Gastrocnemius medialis (tissue), 4 donors: ENCODE measurements around the gene UNC13A. TPM values are rescaled to one million over a fixed set of nuclear protein-coding genes. Genes with fewer than 3 reads are reported as not detected.

Experiments
- ATAC-seq, 2 donors: fragments of 150-250 bp; one replicate each; pipeline ENCODE4 v1.9.1; 2016
- DNase-seq, 2 donors: peaks; one replicate each; pipeline ENCODE4 v3.0.0-alpha.2; 2019
- H3K27ac ChIP-seq, 4 donors: fragments of 200-600 bp; sonication (generic); 1 replicate in 1 of 4; 2 replicates in 3 of 4; pipeline ENCODE4 v1.5.1; 2016 to 2018; ENCODE audit warnings: mild to moderate bottlenecking in 2 of 4, moderate library complexity in 1 of 4
- H3K27me3 ChIP-seq, 3 donors: fragments of 200-600 bp; sonication (generic) in 2 of 3; 1 replicate in 1 of 3; 2 replicates in 2 of 3; pipeline versions ENCODE4 v1.5.1 to v1.6.0; 2016 to 2019; ENCODE audit warnings: mild to moderate bottlenecking in 1 of 3, moderate library complexity in 1 of 3
- H3K36me3 ChIP-seq, 2 donors: fragments of 200-600 bp; sonication (generic) in 1 of 2; one replicate each; pipeline ENCODE4 v1.5.1; 2017 to 2018
- H3K4me1 ChIP-seq, 2 donors: fragments of 200-600 bp; sonication (generic) in 1 of 2; one replicate each; pipeline ENCODE4 v1.5.1; 2016 to 2017; ENCODE audit warnings: mild to moderate bottlenecking in 2 of 2
- H3K4me3 ChIP-seq, 4 donors: fragments of 200-600 bp; sonication (generic) in 3 of 4; 1 replicate in 1 of 4; 2 replicates in 3 of 4; pipeline ENCODE4 v1.5.1; 2016 to 2019; ENCODE audit warnings: mild to moderate bottlenecking in 2 of 4
- H3K9me3 ChIP-seq, 3 donors: fragments of 200-600 bp; sonication (generic) in 2 of 3; 1 replicate in 1 of 3; 2 replicates in 2 of 3; pipeline ENCODE4 v1.5.1; 2016 to 2019
- POLR2A ChIP-seq, 2 donors: fragments of 450-650 bp; IDR thresholded peaks; one replicate each; pipeline ENCODE4 v1.6.1; 2017; ENCODE audit warnings: antibody characterized with exemption in 2 of 2, mild to moderate bottlenecking in 2 of 2, moderate library complexity in 2 of 2
- in situ Hi-C, 4 donors: fragments of 200-750 bp; cut with MboI; loops; one replicate each; pipeline versions ENCODE4 v1.15.0 to v1.8.0; 2017; ENCODE audit warnings: low sequenced_read_pairs in 4 of 4
- intact Hi-C: fragments of 100-400 bp; cut with DNase I; formaldehyde crosslinking; loops from one replicate; pipeline ENCODE4 v1.15.1; 2023; ENCODE audit warnings: low total_unique reads
- total RNA-seq, 4 donors: library from RNA; depleted of rRNA; stranded (reverse); fragments of >200 nt; gene quantifications; one replicate each; pipeline versions ENCODE4 v1.1.0 to v1.2.3, GENCODE V29; 2016
- TF ChIP-seq, protein P1 (sequence below), 5 experiments: fragments of 450-650 bp in 3 of 5; fragments of 200-600 bp in 2 of 5; sonication (generic) in 2 of 5; IDR thresholded peaks in 4 of 5; conservative IDR thresholded peaks in 1 of 5; 1 replicate in 4 of 5; 2 replicates in 1 of 5; pipeline ENCODE4 v1.5.1; 2016 to 2019; ENCODE audit warnings: antibody characterized with exemption in 5 of 5, mild to moderate bottlenecking in 3 of 5, moderate library complexity in 3 of 5

Gene UNC13A
- total RNA-seq, 4 donors from 2014 or later = not detected

- ATAC-seq = no peak
Observed at GRCh38 chr19:17641846-17642245, 46.3 kb downstream of the UNC13A start.

DNA sequence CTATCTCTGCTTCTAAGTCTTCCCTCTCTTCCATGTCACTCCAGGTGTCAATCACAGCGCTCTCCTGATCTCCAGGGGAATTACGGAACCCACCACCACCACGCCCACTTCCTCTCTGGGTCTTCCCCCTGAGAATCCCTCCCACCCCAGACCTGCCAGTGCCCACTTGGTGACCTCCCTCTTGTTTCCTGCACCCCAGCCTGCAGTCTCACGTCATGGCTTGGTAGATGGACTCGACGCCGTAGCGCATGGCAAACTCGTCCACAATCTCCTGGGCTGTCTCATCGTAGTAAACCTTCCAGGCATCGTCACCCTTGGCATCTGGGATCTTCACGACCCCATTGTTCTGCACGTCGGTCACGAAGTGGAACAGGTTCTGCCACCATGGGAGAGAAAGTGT lies 47.0 kb downstream of the UNC13A start:
- intact Hi-C loops = no loop called here
- in situ Hi-C loops = no loop called here
- Histone ChIP-seq H3K27me3 (peaks cover 0 to 2% (median 0%) of the 10 kb centered on the region in 3 donors), H3K4me1 (no peaks in the 10 kb centered on the region), H3K4me3 (no peak overlapping the region), H3K9me3 (no peaks in the 10 kb centered on the region), H3K27ac (no peak overlapping the region), H3K36me3 (no peaks in the 10 kb centered on the region)
- no peak for TF ChIP-seq POLR2A (IDR thresholded peaks at IDR 0.05)
- TF ChIP-seq, protein P1, sequence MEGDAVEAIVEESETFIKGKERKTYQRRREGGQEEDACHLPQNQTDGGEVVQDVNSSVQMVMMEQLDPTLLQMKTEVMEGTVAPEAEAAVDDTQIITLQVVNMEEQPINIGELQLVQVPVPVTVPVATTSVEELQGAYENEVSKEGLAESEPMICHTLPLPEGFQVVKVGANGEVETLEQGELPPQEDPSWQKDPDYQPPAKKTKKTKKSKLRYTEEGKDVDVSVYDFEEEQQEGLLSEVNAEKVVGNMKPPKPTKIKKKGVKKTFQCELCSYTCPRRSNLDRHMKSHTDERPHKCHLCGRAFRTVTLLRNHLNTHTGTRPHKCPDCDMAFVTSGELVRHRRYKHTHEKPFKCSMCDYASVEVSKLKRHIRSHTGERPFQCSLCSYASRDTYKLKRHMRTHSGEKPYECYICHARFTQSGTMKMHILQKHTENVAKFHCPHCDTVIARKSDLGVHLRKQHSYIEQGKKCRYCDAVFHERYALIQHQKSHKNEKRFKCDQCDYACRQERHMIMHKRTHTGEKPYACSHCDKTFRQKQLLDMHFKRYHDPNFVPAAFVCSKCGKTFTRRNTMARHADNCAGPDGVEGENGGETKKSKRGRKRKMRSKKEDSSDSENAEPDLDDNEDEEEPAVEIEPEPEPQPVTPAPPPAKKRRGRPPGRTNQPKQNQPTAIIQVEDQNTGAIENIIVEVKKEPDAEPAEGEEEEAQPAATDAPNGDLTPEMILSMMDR (IDR thresholded peaks at IDR 0.05 in 4 of 5, conservative IDR thresholded peaks at IDR 0.05 in 1 of 5) = no peak
- no peak for ATAC-seq
- no peak for DNase-seq

More at GRCh38 chr19:17641846-17642245, 46.3 kb downstream of the UNC13A start:
- DNase-seq = no peak
- Histone ChIP-seq H3K9me3 (no peaks in the 10 kb centered on the region), H3K4me3 (no peak overlapping the region), H3K27me3 (peaks cover 0 to 4% (median 0%) of the 10 kb centered on the region in 3 donors), H3K27ac (no peak overlapping the region), H3K4me1 (no peaks in the 10 kb centered on the region), H3K36me3 (no peaks in the 10 kb centered on the region)
- TF ChIP-seq, protein P1 (IDR thresholded peaks at IDR 0.05 in 4 of 5, conservative IDR thresholded peaks at IDR 0.05 in 1 of 5) = no peak
- TF ChIP-seq POLR2A (IDR thresholded peaks at IDR 0.05) = no peak
- in situ Hi-C loops = no loop called here
- intact Hi-C loops = no loop called here

DNA sequence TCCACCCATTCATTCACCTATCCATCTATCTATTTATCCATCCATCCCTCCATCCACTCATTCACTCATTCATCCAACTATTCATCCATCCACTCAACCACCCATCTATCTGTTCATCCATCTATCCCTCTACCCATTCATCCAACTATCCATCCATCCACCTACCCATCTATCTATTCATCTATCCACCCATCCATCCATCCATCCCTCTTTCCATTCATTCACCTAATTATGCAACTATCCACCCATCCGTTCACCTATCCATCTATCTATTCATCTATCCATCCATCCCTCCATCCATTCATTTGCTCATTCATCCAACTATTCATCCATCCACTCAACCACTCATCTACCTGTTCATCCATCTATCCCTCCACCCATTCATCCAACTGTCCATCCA lies 54.5 kb downstream of the UNC13A start:
- intact Hi-C loops = no loop called here

GRCh38 chr19:17632577-17632976 lies 55.6 kb downstream of the UNC13A start:
- TF ChIP-seq, protein P1 (IDR thresholded peaks at IDR 0.05 in 4 of 5, conservative IDR thresholded peaks at IDR 0.05 in 1 of 5) = no peak
- no peak for TF ChIP-seq POLR2A (IDR thresholded peaks at IDR 0.05)
- no peak for ATAC-seq
- in situ Hi-C loops = no loop called here

More for the DNA sequence above, 54.5 kb downstream of the UNC13A start:
- in situ Hi-C loops = no loop called here
- ATAC-seq = no peak
- Histone ChIP-seq H3K27me3 (peaks cover 0 to 2% (median 0%) of the 10 kb centered on the region in 3 donors), H3K9me3 (no peaks in the 10 kb centered on the region), H3K36me3 (no peaks in the 10 kb centered on the region), H3K4me1 (no peaks in the 10 kb centered on the region), H3K4me3 (no peak overlapping the region), H3K27ac (no peak overlapping the region)
- TF ChIP-seq POLR2A (IDR thresholded peaks at IDR 0.05) = no peak
- TF ChIP-seq, protein P1 (IDR thresholded peaks at IDR 0.05 in 4 of 5, conservative IDR thresholded peaks at IDR 0.05 in 1 of 5) = no peak
- DNase-seq = no peak

DNA sequence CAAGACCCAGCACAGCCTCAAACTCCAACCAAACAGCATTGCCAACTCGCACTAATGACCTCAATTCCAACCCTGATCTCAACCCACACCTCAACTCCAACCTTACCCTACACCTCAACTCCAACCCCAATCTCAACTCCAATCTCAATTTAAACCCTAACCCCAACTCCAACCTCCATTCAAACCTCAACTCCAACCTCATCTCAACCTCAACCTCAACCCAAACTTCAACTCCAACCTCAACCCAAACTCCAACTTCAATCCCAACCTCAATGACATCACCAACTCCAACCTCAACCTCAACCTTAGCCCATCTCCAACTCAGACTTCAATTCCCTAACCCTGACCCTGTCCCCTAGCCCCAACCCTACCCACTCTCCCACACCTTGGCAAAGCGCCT lies 58.4 kb downstream of the UNC13A start:
- in situ Hi-C loops (no loop called here), intact Hi-C loops (no loop called here)
- H3K27me3 ChIP-seq = no peaks in the 10 kb centered on the region
- TF ChIP-seq, protein P1 (IDR thresholded peaks at IDR 0.05 in 4 of 5, conservative IDR thresholded peaks at IDR 0.05 in 1 of 5) = no peak
- no peak for TF ChIP-seq POLR2A (IDR thresholded peaks at IDR 0.05)
- no peak overlapping the region for H3K27ac ChIP-seq
- ATAC-seq = no peak
- H3K4me1 ChIP-seq = no peaks in the 10 kb centered on the region
- no peak for DNase-seq
- H3K9me3 ChIP-seq = no peaks in the 10 kb centered on the region
- no peaks in the 10 kb centered on the region for H3K36me3 ChIP-seq
- H3K4me3 ChIP-seq = no peak overlapping the region

More at GRCh38 chr19:17632577-17632976, 55.6 kb downstream of the UNC13A start:
- intact Hi-C loops = no loop called here
- H3K27me3 ChIP-seq = peaks cover 0 to 2% (median 0%) of the 10 kb centered on the region in 3 donors
- H3K4me3 ChIP-seq = no peak overlapping the region
- no peak overlapping the region for H3K27ac ChIP-seq
- no peak for DNase-seq
- no peaks in the 10 kb centered on the region for H3K4me1 ChIP-seq
- no peaks in the 10 kb centered on the region for H3K9me3 ChIP-seq
- H3K36me3 ChIP-seq = no peaks in the 10 kb centered on the region
